MM.1S (cell line): ENCODE measurements around the gene CPA5.

Experiments used
- EZH2 ChIP-seq: fragments of 300-600 bp; sonication (generic); optimal IDR thresholded peaks from 2 replicates; pipeline ENCODE3; 2017; ENCODE audit warnings: low read depth, mild to moderate bottlenecking, antibody characterized with exemption, low read length, mixed read lengths
- EZH2phosphoT487 ChIP-seq: fragments of 300-600 bp; sonication (generic); IDR thresholded peaks from 2 replicates; pipeline ENCODE4 v1.6.1; 2018; ENCODE audit warnings: antibody characterized with exemption, low read length
- TF ChIP-seq, protein P1 (sequence below): fragments of 300-600 bp; sonication (generic); IDR thresholded peaks from 2 replicates; pipeline ENCODE4 v1.5.1; 2016; ENCODE audit warnings: antibody characterized with exemption, low read length, mixed read lengths

DNA sequence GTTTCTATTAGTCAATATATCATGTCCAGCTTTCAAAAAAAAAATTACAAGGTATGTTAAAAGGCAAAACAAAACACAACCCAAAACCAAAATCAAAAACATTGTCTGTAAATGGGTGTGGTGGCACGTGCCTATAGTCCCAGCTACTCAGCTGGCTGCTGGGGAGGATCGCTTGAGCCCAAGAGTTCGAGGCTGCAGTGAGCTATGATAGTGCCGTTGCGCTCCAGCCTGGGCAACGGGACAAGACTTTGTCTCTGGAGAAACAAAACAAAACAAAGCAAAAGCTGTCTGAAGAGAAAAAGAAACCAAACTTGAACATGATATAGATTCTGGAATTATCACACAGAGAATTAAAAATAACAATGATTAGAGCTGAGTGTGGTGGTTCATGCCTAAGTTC is 10.3 kb upstream of the CPA5 start:
- TF ChIP-seq, protein P1, sequence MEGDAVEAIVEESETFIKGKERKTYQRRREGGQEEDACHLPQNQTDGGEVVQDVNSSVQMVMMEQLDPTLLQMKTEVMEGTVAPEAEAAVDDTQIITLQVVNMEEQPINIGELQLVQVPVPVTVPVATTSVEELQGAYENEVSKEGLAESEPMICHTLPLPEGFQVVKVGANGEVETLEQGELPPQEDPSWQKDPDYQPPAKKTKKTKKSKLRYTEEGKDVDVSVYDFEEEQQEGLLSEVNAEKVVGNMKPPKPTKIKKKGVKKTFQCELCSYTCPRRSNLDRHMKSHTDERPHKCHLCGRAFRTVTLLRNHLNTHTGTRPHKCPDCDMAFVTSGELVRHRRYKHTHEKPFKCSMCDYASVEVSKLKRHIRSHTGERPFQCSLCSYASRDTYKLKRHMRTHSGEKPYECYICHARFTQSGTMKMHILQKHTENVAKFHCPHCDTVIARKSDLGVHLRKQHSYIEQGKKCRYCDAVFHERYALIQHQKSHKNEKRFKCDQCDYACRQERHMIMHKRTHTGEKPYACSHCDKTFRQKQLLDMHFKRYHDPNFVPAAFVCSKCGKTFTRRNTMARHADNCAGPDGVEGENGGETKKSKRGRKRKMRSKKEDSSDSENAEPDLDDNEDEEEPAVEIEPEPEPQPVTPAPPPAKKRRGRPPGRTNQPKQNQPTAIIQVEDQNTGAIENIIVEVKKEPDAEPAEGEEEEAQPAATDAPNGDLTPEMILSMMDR: no peak
- TF ChIP-seq EZH2 (no peak), EZH2phosphoT487 (no peak)
